Effector memory CD4-positive, alpha-beta T cell (primary cell): Measurements from ENCODE around the gene AFMID.
"Not testable (repeated sequence)": the region's sequence is repeated elsewhere in the genome, so short reads cannot be mapped to it uniquely, and the experiment has no call there.

Experiments used
- DNase-seq, 3 donors: peaks; one replicate each; pipeline ENCODE4 v3.0.0-alpha.2; 2020
- H3K27ac ChIP-seq: 2 replicates; pipeline ENCODE4 v1.7.0; 2013; ENCODE audit warnings: mild to moderate bottlenecking, low read length, moderate library complexity; ENCODE audit not compliant: insufficient read depth, poor library complexity, severe bottlenecking
- H3K27me3 ChIP-seq: replicated peaks from 2 replicates; pipeline ENCODE4 v1.7.0; 2013; ENCODE audit warnings: mild to moderate bottlenecking, low read length; ENCODE audit not compliant: insufficient read depth, control insufficient read depth, poor library complexity, severe bottlenecking
- H3K36me3 ChIP-seq: 2 replicates; pipeline ENCODE4 v1.7.0; 2013; ENCODE audit warnings: mild to moderate bottlenecking, low read length, moderate library complexity; ENCODE audit not compliant: control insufficient read depth, insufficient read depth
- H3K4me1 ChIP-seq: 2 replicates; pipeline ENCODE4 v1.7.0; 2013; ENCODE audit warnings: low read length, mild to moderate bottlenecking; ENCODE audit not compliant: control insufficient read depth, insufficient read depth, poor library complexity, severe bottlenecking
- H3K4me3 ChIP-seq: 2 replicates; pipeline ENCODE4 v1.7.0; 2013; ENCODE audit warnings: low read length, low read depth, mild to moderate bottlenecking; ENCODE audit not compliant: insufficient read depth, poor library complexity, severe bottlenecking
- H3K9me3 ChIP-seq: 2 replicates; pipeline ENCODE4 v1.7.0; 2013; ENCODE audit warnings: mild to moderate bottlenecking, low read length, moderate library complexity; ENCODE audit not compliant: control insufficient read depth

The AFMID gene

DNA sequence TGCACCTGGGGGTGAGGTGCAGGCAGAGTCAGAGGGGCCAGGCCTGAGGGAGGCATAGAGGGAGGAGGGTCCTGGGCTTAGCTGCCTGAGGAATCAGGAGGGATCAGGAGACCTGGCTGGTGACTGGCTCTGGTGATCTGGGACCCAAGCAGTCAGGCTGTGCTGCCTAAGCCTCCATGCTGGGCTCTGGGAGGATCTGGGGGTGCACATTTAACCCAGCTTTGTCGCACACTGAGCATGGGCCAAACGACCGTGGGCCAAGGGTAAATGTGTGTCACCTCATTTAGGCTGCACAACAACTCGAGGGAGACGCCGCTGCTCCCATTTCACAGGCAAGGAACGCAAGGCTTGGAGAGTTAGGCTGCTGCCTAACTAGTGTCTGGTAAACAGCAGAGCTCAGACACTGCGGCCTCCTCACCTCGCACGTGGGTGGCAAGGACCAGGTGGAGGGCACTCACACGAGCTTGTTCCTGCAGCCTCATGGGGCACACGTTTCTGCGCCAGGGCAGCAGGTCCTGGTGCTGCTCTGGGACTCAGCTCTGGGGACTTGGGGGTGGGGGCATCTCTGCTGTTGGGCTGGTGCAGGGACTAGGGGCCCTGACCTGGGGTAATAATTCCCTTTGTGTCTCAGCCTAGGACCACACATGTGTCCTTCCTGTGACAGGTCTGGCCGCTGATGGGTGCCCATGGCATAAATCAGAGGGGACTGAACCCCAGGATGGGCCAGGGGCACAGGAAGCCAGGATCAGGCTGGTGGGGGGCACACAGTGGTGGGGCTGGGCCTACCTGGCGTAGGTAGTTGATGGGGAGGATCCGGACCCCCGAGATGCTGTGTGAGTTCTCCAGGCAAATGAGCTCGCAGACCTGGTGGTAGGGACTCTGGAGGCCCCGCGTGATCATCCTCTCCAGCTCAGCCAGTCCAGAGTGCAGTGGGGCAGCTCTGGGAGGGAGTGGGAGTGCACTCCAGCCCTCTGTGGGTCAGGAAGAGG is 63.0 kb downstream of the AFMID start:
- peaks cover 42% of the 10 kb centered on the region for H3K4me1 ChIP-seq
- DNase-seq: no peak
- H3K4me3 ChIP-seq: no peak overlapping the region

DNA sequence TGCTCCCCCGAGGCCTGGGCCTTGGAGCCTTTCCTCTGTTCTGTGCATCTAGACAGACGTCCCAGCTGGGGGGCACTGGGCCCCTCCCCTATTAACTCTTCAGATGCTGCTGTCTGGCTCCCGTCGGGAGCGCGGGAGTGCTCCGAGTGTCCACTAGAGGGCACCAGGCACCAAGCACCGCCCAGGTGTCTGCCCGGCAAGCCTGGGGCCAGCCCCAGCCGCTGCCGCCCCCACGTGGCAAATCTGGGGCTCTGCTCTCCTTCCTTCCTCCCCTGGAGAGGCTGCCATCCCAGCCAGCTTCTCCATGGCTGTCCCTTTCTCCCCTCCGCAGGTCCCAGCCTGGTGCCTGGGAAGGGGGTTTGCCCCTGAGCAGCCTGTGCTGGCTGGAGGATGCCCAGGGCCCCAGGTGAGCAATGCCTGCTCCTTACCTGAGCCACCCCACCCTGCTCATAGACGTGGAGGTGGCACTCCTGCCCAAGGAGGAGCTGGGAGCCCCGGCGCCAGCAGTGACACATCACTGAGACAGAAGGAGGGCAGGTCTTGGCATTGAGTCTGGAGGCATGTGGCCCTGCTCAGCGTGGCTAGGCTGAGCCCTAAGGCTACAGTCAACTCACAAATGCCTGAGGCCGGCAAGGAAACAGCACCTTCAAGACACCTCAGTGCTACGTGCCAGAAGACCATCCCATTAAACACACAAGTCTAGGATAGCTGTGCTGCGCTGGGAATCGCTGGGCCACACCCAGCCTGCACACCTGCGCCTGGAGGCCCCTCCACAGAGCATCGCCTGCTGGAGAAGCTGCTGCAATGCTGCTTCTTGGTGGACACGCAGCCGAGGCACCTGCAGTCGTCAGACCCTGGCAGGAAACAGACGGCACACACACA is 64.0 kb downstream of the AFMID start:
- Histone ChIP-seq H3K27ac (peak overlapping the region; percentile 56), H3K4me3 (peak overlapping the region; percentile 38), H3K4me1 (peaks cover 47% of the 10 kb centered on the region), H3K27me3 (no peaks in the 10 kb centered on the region), H3K9me3 (no peaks in the 10 kb centered on the region), H3K36me3 (no peaks in the 10 kb centered on the region)
- DNase-seq: peak; percentile 63 to 76 (median 65)

More for the DNA sequence above, 63.0 kb downstream of the AFMID start:
- no peaks in the 10 kb centered on the region for H3K9me3 ChIP-seq
- no peaks in the 10 kb centered on the region for H3K36me3 ChIP-seq
- peak overlapping the region; percentile 56 for H3K27ac ChIP-seq
- no peaks in the 10 kb centered on the region for H3K27me3 ChIP-seq

DNA sequence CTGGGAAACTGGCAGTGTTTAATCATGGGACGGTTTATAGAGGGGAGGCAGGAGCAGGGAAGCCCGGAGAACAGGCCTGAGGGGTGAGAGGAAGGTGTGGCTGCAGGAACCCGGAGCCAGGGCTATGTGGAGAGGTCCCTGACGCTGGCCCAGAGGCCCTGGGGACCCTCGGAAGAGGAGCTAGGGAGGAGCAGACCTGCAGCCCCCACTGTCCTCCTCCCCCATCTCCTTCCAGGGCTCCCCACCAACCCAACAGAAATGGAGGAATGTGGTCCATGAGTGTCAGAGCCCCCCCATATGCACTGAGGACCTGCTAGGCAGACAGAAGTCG is 64.6 kb downstream of the AFMID start:
- no peaks in the 10 kb centered on the region for H3K9me3 ChIP-seq
- H3K36me3 ChIP-seq: no peaks in the 10 kb centered on the region
- peak overlapping the region; percentile 56 for H3K27ac ChIP-seq
- H3K4me3 ChIP-seq: peak overlapping the region; percentile 38
- no peak for DNase-seq
- no peaks in the 10 kb centered on the region for H3K27me3 ChIP-seq
- H3K4me1 ChIP-seq: peaks cover 50% of the 10 kb centered on the region

DNA sequence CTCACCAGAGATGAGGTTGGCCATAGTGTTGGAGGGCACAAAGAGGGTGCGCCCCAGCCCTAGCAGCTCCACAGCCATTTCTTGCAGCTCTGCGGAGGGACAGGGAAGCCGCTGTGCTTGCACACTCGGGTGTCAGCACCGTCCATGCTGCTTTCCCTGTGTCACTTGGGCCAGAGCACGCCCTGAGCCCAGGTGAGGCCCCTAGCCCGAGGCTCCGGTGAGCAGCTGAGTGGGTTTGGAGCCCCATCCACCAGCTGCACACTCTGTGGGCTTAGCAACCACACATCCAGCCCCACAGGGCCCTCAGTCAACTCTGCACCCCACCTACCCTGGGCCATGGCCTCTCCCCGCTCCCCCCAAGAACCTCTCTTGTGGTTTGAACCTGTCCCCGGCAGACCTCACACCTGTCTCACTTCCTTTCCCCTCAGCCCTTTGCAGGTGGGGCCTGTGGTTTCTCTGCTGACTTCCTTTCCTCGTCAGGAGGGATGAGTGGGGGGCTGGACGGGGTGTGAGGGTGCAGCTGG is 65.0 kb downstream of the AFMID start:
- Histone ChIP-seq H3K4me1 (peaks cover 54% of the 10 kb centered on the region), H3K27ac (peak overlapping the region; percentile 56)

DNA sequence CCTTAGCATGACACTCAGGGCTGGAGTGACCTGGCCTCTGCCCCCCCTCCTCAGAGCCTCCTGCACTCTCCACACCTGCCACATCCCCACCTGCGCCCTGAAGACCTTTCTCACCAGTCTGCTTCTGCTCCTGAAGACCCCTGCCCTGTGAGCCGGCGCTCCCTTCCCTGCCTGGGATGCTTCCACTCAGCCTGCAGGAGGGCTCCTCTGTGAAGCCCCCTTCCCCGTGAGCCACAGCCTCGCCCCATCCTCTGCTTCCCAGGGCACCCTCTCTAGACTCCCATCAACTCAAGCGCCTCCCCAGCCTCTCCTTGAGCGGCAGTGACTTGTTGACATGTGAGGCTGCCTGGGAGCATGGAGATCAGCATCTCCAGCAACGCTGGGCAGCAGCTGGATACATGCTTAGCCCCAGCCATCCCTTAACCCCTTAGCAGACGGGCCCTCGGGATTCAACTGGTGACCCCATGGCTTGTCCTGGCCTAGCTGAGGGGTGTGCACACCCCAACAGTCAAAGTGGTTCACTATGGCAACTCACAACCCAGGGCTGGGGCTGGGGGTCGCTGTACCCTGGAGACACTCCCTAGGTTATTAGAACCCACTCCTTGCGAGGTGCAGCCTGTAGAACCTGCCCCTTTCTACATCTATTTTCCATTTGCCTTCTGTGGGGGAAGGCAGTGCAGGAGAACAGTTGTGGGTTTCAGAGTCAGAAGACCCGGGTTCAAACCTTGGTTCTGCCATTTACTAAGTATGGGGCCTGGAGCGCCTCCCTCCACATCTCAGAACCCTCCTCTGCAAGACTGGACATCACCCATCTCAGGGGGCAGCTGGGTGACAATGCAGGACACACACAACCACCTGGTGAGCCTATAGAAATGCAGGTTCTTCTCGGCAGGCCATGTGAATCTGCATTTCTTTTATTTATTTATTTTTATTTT is 65.8 kb downstream of the AFMID start:
- Histone ChIP-seq H3K9me3 (no peaks in the 10 kb centered on the region), H3K4me1 (peaks cover 62% of the 10 kb centered on the region), H3K27me3 (no peaks in the 10 kb centered on the region), H3K36me3 (no peaks in the 10 kb centered on the region), H3K27ac (peak overlapping the region; percentile 56), H3K4me3 (peak overlapping the region; percentile 38)
- peak in 1 of 3 donors; percentile 17 for DNase-seq

More for the DNA sequence above, 65.0 kb downstream of the AFMID start:
- Histone ChIP-seq H3K4me3 (peak overlapping the region; percentile 38), H3K27me3 (no peaks in the 10 kb centered on the region), H3K9me3 (no peaks in the 10 kb centered on the region), H3K36me3 (no peaks in the 10 kb centered on the region)
- DNase-seq: peak; percentile 63 to 84 (median 77)

DNA sequence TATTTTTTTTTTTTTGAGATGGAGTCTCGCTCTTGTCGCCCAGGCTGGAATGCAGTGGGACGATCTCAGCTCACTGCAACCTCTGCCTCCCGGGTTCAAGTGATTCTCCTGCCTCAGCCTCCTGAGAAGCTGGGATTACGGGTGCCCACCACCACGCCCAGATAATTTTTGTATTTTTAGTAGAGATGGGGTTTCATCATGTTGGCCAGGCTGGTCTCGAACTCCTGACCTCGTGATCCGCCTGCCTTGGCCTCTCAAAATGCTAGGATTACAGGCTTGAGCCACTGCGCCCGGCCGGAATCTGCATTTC is 66.4 kb downstream of the AFMID start:
- Histone ChIP-seq H3K27ac (peak overlapping the region; percentile 80), H3K4me1 (peaks cover 68% of the 10 kb centered on the region)
- H3K36me3 ChIP-seq, H3K4me3 ChIP-seq, H3K9me3 ChIP-seq, DNase-seq, H3K27me3 ChIP-seq: not testable (repeated sequence)

DNA sequence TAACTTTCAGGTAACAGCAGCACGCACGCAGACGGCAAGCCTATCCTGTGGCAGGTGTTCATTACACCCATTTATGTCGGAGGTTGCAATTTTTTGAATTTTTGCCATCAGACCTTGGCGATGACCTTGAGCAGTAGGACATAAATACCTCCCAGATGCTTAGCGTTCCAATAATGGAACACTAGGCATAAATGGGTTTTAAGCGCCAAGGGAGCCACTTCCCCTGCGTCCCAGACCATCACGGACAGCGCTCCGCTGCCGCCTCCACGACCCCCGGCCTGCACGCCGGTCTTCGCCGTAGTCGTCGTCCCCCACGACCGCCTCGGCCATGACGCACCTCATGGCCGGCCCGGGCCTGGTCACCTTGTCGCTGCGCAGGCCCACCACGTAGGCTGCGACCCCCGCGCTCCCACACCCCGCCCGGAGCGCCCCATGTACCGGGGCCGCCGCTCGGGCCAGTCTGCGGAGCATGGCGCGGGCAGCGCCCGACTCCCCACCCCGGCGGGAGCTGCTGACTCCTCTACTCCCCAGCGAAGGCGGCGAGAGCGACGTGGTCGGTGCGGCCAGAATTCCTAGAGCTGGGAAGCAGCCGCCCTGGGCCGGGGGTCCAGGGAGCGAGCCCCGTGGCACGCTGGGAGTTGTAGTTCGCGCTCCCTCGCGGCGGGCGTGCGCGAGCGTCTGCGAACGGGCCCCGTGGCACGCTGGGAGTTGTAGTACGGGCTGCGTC is 66.9 kb downstream of the AFMID start:
- H3K9me3 ChIP-seq: no peaks in the 10 kb centered on the region
- peak; percentile 53 to 70 (median 62) for DNase-seq
- peak overlapping the region; percentile 80 for H3K27ac ChIP-seq
- H3K4me1 ChIP-seq: peaks cover 72% of the 10 kb centered on the region
- H3K27me3 ChIP-seq: no peaks in the 10 kb centered on the region
- peak overlapping the region; percentile 87 for H3K4me3 ChIP-seq
- no peaks in the 10 kb centered on the region for H3K36me3 ChIP-seq

DNA sequence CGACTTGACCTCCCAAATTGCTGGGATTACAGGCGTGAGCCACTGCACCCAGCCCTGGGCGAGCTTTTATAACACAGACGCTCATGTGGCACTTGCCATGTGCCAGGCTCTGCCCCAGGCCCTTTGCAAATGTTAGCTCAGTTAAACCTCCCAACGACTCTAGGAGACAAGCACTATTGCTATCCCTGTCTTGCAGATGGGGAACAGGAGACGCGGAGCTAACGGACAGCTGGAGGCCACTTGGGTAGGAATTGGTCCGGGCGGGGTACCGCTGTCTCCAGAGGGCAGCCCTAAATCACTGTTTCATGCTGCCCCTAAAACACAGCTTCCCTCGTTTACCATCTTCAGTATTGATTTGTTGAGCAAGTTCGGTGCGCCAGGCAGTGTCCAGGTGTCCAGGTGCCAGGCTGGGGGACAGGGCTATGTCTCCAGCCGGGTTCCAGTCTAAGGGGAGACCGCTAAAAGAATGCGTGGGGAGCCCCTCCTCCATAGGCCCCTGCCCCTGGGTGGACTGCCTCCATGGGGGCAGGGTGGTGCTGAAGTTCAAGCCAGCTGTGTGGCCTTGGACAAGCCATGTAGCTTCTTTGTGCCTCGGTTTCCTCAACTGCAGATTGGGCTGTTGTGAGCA is 68.0 kb downstream of the AFMID start:
- Histone ChIP-seq H3K36me3 (no peaks in the 10 kb centered on the region), H3K4me3 (no peak overlapping the region), H3K9me3 (no peaks in the 10 kb centered on the region), H3K4me1 (peaks cover 79% of the 10 kb centered on the region), H3K27me3 (no peaks in the 10 kb centered on the region), H3K27ac (no peak overlapping the region)
- DNase-seq: no peak
